AG09319 (cell line): ENCODE results near the gene VASH2.

Experiments used
- DNase-seq: peaks from one replicate; pipeline ENCODE4 v3.0.0-alpha.2; 2010; ENCODE audit warnings: low read depth; ENCODE audit errors: extremely low read depth
- TF ChIP-seq, protein P1 (sequence below): IDR thresholded peaks from 2 replicates; pipeline ENCODE4 v1.5.1; 2011; ENCODE audit warnings: low read depth, mild to moderate bottlenecking, inconsistent platforms, low read length, moderate library complexity

VASH2 gene

DNA sequence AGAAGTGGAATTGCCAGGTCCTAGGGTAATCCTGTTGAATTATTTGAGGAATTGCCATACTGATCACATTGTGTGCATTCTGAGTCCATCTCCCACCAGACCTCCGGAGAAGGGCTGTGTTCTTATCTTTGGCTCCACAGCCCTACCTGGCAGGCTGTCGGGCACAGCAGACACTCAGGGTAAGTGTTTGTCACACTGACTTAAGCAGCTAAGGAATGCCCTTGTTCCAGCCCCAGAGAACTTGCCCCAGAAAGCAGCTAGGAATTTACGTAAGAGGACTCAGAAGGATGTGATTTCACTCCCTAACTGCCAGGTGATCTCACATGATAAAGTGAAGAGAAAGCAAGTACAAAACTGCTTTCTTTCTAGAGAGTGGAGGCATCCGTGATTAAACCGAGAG is 21.0 kb downstream of the VASH2 start:
- TF ChIP-seq, protein P1, sequence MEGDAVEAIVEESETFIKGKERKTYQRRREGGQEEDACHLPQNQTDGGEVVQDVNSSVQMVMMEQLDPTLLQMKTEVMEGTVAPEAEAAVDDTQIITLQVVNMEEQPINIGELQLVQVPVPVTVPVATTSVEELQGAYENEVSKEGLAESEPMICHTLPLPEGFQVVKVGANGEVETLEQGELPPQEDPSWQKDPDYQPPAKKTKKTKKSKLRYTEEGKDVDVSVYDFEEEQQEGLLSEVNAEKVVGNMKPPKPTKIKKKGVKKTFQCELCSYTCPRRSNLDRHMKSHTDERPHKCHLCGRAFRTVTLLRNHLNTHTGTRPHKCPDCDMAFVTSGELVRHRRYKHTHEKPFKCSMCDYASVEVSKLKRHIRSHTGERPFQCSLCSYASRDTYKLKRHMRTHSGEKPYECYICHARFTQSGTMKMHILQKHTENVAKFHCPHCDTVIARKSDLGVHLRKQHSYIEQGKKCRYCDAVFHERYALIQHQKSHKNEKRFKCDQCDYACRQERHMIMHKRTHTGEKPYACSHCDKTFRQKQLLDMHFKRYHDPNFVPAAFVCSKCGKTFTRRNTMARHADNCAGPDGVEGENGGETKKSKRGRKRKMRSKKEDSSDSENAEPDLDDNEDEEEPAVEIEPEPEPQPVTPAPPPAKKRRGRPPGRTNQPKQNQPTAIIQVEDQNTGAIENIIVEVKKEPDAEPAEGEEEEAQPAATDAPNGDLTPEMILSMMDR: no peak
- DNase-seq: no peak

DNA sequence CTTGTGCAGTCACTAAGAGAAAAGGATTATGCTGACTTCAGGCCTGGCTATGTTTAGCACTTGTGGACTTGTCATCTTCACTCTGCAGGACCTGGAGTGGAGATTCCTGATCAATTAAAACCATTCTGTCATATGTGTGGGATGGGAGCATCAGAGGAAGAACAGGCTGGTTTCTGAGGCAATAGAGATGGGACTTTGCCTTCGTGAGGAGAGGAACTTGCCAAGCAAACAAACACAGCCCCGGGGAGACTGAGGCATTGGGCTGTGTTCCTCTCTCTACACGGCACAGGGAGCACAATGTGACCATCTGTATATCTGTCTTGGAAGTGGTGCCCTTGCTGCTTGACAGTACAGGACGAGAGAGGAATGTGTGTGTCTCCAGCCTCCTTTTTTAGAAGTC is 23.1 kb downstream of the VASH2 start:
- TF ChIP-seq, protein P1: no peak
- no peak for DNase-seq

DNA sequence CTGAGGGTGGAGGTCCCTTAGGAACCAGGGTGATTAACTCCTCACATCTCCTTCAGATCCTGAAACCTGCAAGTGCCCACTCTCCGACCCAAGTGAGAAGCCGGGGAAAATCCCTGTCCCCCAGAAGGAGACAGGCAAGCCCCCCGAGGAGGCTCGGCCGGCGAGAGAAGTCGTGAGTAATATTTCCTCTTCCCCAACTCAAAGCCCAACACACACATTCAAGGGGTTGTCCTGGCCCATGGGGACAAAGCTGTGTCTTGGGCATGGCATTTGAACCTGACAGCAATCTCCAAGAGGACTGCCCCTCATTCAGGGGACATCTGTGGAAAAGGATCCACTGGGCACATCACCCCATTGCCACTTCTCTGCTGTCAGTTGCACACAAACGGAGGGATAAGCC is 23.6 kb downstream of the VASH2 start:
- TF ChIP-seq, protein P1: no peak
- DNase-seq: no peak

DNA sequence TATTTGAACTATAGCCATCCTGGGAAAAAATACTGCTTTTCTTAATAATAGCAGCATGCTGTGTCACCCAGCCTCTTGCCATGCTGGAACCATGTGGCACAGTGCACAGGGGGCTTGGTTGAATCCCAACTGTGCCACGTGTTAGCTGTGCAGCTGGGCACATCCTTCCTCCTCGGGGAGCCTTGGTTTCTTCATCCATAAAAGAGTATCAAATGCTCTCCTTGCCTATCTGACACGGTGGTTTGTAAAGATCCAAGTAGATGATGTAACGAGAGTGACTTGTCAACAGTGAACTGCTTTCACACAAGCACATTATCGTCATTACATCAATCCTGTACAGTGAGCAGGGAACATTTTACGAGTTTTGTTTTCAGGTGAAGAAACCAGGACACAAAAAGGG is 24.4 kb downstream of the VASH2 start:
- no peak for DNase-seq
- TF ChIP-seq, protein P1: no peak

DNA sequence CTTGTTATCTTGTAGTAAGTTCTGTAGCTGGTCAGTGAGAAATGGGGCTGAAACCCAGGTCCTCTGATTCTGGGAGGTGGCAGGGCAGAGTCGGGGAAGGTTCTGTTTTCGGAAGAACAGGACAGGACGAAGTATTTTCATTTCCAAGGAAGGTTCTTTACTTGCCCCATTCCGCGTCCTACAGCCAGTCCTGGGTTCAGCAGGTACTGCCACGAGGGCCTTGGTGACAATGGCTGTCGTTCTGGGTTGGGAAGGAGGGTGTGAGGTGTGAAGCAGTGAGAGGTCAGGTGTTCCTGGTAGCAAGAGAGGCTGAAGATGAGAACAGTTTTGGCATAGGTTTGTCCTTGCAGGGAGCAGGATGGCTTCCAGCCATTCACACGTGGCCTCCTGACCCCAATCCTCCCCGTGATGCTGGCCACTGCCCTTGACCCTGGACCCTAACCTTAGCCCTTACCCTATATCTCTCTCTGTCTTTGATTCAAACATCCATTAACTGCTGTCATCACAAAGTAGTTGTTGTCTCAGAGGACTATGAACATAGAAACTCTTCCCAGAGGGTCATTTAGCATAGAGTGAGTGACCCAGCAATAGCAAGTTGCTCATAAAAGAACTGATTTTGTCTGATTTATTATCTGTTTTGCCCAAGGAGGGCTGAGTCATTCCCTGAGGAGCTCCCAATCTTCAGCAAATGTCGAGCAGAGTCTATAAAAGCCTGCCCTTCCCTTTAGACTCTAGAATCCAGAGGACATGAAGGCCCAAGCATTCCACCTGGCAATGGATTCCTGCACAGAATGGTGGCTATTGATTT is 25.0 kb downstream of the VASH2 start:
- DNase-seq: no peak
- TF ChIP-seq, protein P1: no peak

DNA sequence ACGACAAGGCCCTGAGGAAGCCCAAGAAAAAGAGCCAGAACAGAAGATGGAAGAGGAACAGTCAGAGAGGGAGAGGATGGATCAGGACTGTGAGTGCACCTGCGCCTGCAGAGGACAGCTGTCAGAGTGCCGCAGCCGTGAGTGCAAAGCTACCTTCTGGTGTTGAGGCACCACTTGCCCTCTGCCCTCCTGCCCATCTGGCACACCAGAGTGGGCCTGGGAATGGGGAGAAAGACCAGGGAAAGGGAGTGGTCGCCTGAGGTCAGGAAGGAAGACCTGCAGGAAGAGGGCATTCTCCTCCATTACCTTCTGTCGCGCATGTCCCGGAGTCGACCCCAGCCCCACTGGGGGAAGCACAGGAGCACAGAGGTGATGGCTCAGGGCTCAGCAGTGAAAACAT is 26.2 kb downstream of the VASH2 start:
- TF ChIP-seq, protein P1: no peak
- DNase-seq: no peak

DNA sequence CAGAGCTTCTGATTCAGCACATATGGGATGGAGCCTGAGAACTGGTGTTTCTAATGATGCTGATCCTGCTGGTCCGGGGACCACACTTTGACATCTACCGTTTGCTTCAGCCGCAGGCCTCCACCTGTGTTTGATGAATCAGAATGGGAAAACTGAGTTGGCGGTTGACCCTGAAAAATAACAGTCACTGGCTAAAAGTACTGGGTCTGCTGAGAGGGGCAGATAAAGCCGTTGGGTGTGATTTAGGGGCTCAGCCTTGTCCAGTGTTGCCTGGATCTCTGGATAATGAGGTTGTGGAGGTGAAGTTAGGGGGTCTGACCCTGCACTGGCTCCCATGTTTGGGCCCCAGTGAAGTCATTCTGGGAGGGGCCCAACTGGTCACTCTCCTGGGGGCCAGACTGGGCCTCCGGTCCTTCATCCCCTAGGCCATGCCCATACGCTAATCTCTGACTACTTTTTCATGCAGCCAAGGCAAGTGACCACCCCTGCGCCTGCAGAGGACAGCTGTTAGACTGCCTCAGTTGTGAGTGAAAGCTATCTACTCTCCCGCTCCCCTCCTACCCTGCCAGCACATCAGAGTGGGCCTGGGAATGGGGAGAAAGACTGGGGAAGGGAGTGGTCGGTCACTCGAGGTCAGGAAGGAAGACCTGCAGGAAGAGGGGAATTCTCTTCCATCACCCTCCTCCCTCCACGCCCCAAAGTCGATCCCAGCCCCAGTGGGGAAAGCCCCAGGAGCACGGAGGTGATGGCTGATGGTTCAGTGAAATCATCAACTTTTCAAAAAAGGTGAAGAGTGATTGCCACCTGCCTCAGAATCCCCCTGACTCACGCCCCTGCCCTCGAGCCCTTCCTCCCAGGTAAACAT is 27.7 kb downstream of the VASH2 start:
- DNase-seq: no peak
- TF ChIP-seq, protein P1: no peak
